ENCODE results near the gene B3GNT8. TPM values are rescaled to one million over a fixed set of nuclear protein-coding genes. Genes with fewer than 3 reads are reported as not detected.

B3GNT8 gene
- total RNA-seq, 1 experiment from 2014 or later: not detected

- no peaks in the 10 kb centered on the region for H3K9me2 ChIP-seq (ENCODE audit: insufficient read depth)
- intact Hi-C loops (cut with micrococcal nuclease): no loop called here
- H3K9me3 ChIP-seq (ENCODE audit: control insufficient read depth in 1 of 2, insufficient read depth in 1 of 2, low read depth in 1 of 2, low read length in 2 of 2): 0 out of 4 replicates have a peak, but pooled peaks cover 0 to 3% of the 10 kb centered on the region in 2 experiments
- H3K27ac ChIP-seq (ENCODE audit: low read depth, low read length): no peak overlapping the region
- no peak overlapping the region for H3K4me3 ChIP-seq (replicated peaks in 1 of 2; ENCODE audit: low read depth in 1 of 2, low read length in 2 of 2)
- no peaks in the 10 kb centered on the region for H3K36me3 ChIP-seq (ENCODE audit: control insufficient read depth in 1 of 2, insufficient read depth in 2 of 2, low read length in 2 of 2)
- POLR2A ChIA-PET: no interaction called here
- H3K9ac ChIP-seq (ENCODE audit: low read length): no peak overlapping the region
- no peaks in the 10 kb centered on the region for H3K4me1 ChIP-seq (ENCODE audit: control insufficient read depth in 1 of 2, insufficient read depth in 2 of 2, low read length in 2 of 2)
- H3K4me2 ChIP-seq (ENCODE audit: low read length): no peak overlapping the region
- H4K20me1 ChIP-seq (ENCODE audit: insufficient read depth): no peaks in the 10 kb centered on the region
- RAD21 ChIA-PET (ENCODE audit: low non-redundant PET in 1 of 2, low total read pairs in 2 of 2, uncharacterized antibody in 2 of 2, unreplicated experiment in 2 of 2): no interaction called here
- H3K79me2 ChIP-seq (ENCODE audit: insufficient read depth, low read length): no peaks in the 10 kb centered on the region
- H2AFZ ChIP-seq (ENCODE audit: low read depth, low read length, poor library complexity, severe bottlenecking): no peak overlapping the region
- no peak for ATAC-seq
- no peak for DNase-seq (ENCODE audit: low read depth, low spot score)
- peaks cover 39% of the 10 kb centered on the region for H3K27me3 ChIP-seq (ENCODE audit: insufficient read depth, low read length)
- CTCF ChIA-PET: no interaction called here
- BruUV-seq (replicated peaks): no TSS peak
- TF ChIP-seq SP1 (IDR thresholded peaks at IDR 0.05; ENCODE audit: low read depth) (no peak), EGR1 (IDR thresholded peaks at IDR 0.05; ENCODE audit: low read depth) (no peak), CBX3 (IDR thresholded peaks at IDR 0.05; ENCODE audit: low read depth) (no peak), YY1 (IDR thresholded peaks at IDR 0.05; ENCODE audit: extremely low read depth, insufficient replicate concordance, low read depth, low read length) (no peak), SIN3A (IDR thresholded peaks at IDR 0.05; ENCODE audit: low read depth) (no peak), ZFX (IDR thresholded peaks at IDR 0.05) (no peak), TCF7L2 (IDR thresholded peaks at IDR 0.05; ENCODE audit: borderline replicate concordance, extremely low read depth, insufficient read depth, insufficient read length) (no peak), SRF (IDR thresholded peaks at IDR 0.05; ENCODE audit: low read depth) (no peak), CTCF (IDR thresholded peaks at IDR 0.05 in 2 of 3, conservative IDR thresholded peaks at IDR 0.05 in 1 of 3; ENCODE audit: borderline replicate concordance in 1 of 3, insufficient read depth in 1 of 3, low read depth in 2 of 3, low read length in 2 of 3) (no peak), JUND (IDR thresholded peaks at IDR 0.05) (no peak), ZBTB33 (IDR thresholded peaks at IDR 0.05; ENCODE audit: extremely low read depth, insufficient replicate concordance, low read length) (no peak), EZH2 (IDR thresholded peaks at IDR 0.05) (no peak)
Measured at GRCh38 chr19:41456342-41456918, 29.3 kb upstream of the B3GNT8 start.

Measured in HCT116 (cell line).